IMR-90 (cell line): Measurements from ENCODE around the gene IMMT. TPM values are rescaled to one million over a fixed set of nuclear protein-coding genes. Genes with fewer than 3 reads are reported as not detected.

Experiments used
- ATAC-seq: fragments of 200-7000 bp; cut with Tn5 transposase; 2 replicates; pipeline ENCODE4 v1.9.1; 2020; ENCODE audit warnings: low read depth, mild to moderate bottlenecking, moderate library complexity
- BruUV-seq: library from RNA; stranded (reverse); fragments of 400-500 nt; replicated peaks from 2 replicates; lab custom pipeline; 2021; lab: Mats Ljungman, UMichigan
- CTCF ChIA-PET: fragments of 300-600 bp; formaldehyde crosslinking; extraction: SDS; loops from one replicate; lab custom pipeline; 2021; ENCODE audit warnings: antibody characterized with exemption; lab: Yijun Ruan, JAX
- POLR2A ChIA-PET: fragments of 300-600 bp; sonication (Branson Sonifier 250); formaldehyde crosslinking; loops from one replicate; lab custom pipeline; 2022; ENCODE audit warnings: antibody characterized with exemption; ENCODE audit not compliant: unreplicated experiment; lab: Charles Lee
- DNase-seq: peaks from one replicate; pipeline ENCODE4 v3.0.0; 2013
- H2AFZ ChIP-seq: replicated peaks from 2 replicates; pipeline ENCODE3; 2013; ENCODE audit warnings: low read length, mild to moderate bottlenecking; ENCODE audit not compliant: poor library complexity
- H2AK5ac ChIP-seq: 2 replicates; pipeline ENCODE4 v1.6.1; 2013; ENCODE audit warnings: low read depth, low read length, inconsistent platforms
- H2AK9ac ChIP-seq: replicated peaks from 2 replicates; pipeline ENCODE3; 2013; ENCODE audit warnings: mild to moderate bottlenecking, low read depth, low read length, moderate library complexity; ENCODE audit not compliant: poor library complexity
- H2BK120ac ChIP-seq: 2 replicates; pipeline ENCODE4 v1.6.1; 2013; ENCODE audit warnings: low read depth, low read length, inconsistent platforms
- H2BK15ac ChIP-seq: 3 replicates; pipeline ENCODE4 v1.6.1; 2013; ENCODE audit warnings: low read depth, low read length, inconsistent platforms
- H2BK20ac ChIP-seq: 2 replicates; pipeline ENCODE4 v1.6.1; 2013; ENCODE audit warnings: low read depth, mild to moderate bottlenecking, inconsistent platforms, low read length, moderate library complexity
- H2BK5ac ChIP-seq: 2 replicates; pipeline ENCODE4 v1.6.1; 2013; ENCODE audit warnings: mild to moderate bottlenecking, low read depth, low read length, inconsistent platforms; ENCODE audit not compliant: poor library complexity, severe bottlenecking
- H3K14ac ChIP-seq: replicated peaks from 2 replicates; pipeline ENCODE4 v1.6.1; 2013; ENCODE audit warnings: low read depth, low read length, inconsistent platforms
- H3K18ac ChIP-seq: 2 replicates; pipeline ENCODE4 v1.6.1; 2013; ENCODE audit warnings: low read depth, low read length, control low read depth
- H3K23ac ChIP-seq: 2 replicates; pipeline ENCODE4 v1.6.1; 2013; ENCODE audit warnings: low read depth, low read length, inconsistent platforms
- H3K27ac ChIP-seq: 2 replicates; pipeline ENCODE4 v1.5.1; 2013; ENCODE audit warnings: mild to moderate bottlenecking, control low read depth, low read length; ENCODE audit not compliant: insufficient read depth
- H3K27me3 ChIP-seq: 2 replicates; pipeline ENCODE4 v1.6.1; 2013; ENCODE audit warnings: low read length; ENCODE audit not compliant: control insufficient read depth, insufficient read depth
- H3K36me3 ChIP-seq: 2 replicates; pipeline ENCODE4 v1.6.1; 2013; ENCODE audit warnings: low read length, mixed read lengths; ENCODE audit not compliant: control insufficient read depth, insufficient read depth
- H3K4ac ChIP-seq: 2 replicates; pipeline ENCODE4 v1.6.1; 2013; ENCODE audit warnings: low read depth, low read length, inconsistent platforms
- H3K4me1 ChIP-seq: 2 replicates; pipeline ENCODE4 v1.6.1; 2013; ENCODE audit warnings: low read length, mixed read lengths; ENCODE audit not compliant: control insufficient read depth, insufficient read depth
- H3K4me2 ChIP-seq: 2 replicates; pipeline ENCODE4 v1.6.1; 2013; ENCODE audit warnings: low read depth, mild to moderate bottlenecking, control low read depth, low read length, moderate library complexity
- H3K4me3 ChIP-seq: 2 replicates; pipeline ENCODE4 v1.5.1; 2013; ENCODE audit warnings: low read depth, mild to moderate bottlenecking, control low read depth, low read length, moderate library complexity; ENCODE audit not compliant: insufficient read depth
- H3K56ac ChIP-seq: 2 replicates; pipeline ENCODE4 v1.6.1; 2013; ENCODE audit warnings: low read length, inconsistent platforms; ENCODE audit not compliant: insufficient read depth; ENCODE audit errors: extremely low read depth
- H3K79me1 ChIP-seq, 2 experiments: 2 replicates each; pipeline ENCODE4 v1.6.1; 2013; ENCODE audit warnings: low read length in 2 of 2, inconsistent platforms in 1 of 2, low read depth in 1 of 2
- H3K9ac ChIP-seq: 2 replicates; pipeline ENCODE4 v1.6.1; 2013; ENCODE audit warnings: low read depth, low read length, control low read depth
- H3K9me1 ChIP-seq: 2 replicates; pipeline ENCODE4 v1.6.1; 2013; ENCODE audit warnings: low read length, inconsistent platforms; ENCODE audit not compliant: insufficient read depth
- H3K9me3 ChIP-seq: 2 replicates; pipeline ENCODE4 v1.6.1; 2013; ENCODE audit warnings: low read length; ENCODE audit not compliant: control insufficient read depth, insufficient read depth
- H4K20me1 ChIP-seq: 2 replicates; pipeline ENCODE4 v1.6.1; 2013; ENCODE audit warnings: low read length, inconsistent platforms; ENCODE audit not compliant: insufficient read depth
- H4K5ac ChIP-seq: 2 replicates; pipeline ENCODE4 v1.6.1; 2013; ENCODE audit warnings: mild to moderate bottlenecking, low read depth, low read length, control low read depth
- H4K8ac ChIP-seq, 2 experiments: 2 replicates each; pipeline ENCODE4 v1.6.1; 2013; ENCODE audit warnings: low read depth in 2 of 2, low read length in 2 of 2, control low read depth in 1 of 2, inconsistent platforms in 1 of 2
- H4K91ac ChIP-seq: 2 replicates; pipeline ENCODE4 v1.6.1; 2013; ENCODE audit warnings: low read depth, low read length, inconsistent platforms; ENCODE audit not compliant: insufficient read depth
- CHD1 ChIP-seq: IDR thresholded peaks from 2 replicates; pipeline ENCODE4 v1.6.1; 2012; ENCODE audit warnings: low read depth, low read length, improper control_type of control experiment
- MAFK ChIP-seq: IDR thresholded peaks from 2 replicates; pipeline ENCODE4 v1.6.1; 2012; ENCODE audit warnings: low read depth, low read length, improper control_type of control experiment
- MAZ ChIP-seq: IDR thresholded peaks from 2 replicates; pipeline ENCODE4 v1.6.1; 2012; ENCODE audit warnings: low read depth, mild to moderate bottlenecking, low read length, improper control_type of control experiment, moderate library complexity, borderline replicate concordance
- MXI1 ChIP-seq: IDR thresholded peaks from 2 replicates; pipeline ENCODE4 v1.6.1; 2012; ENCODE audit warnings: low read depth, mild to moderate bottlenecking, low read length, moderate library complexity, borderline replicate concordance
- NFE2L2 ChIP-seq: fragments of 150-350 bp; IDR thresholded peaks from 2 replicates; pipeline ENCODE4 v1.6.1; 2016; ENCODE audit warnings: low read depth, mild to moderate bottlenecking, low read length
- POLR2A ChIP-seq: IDR thresholded peaks from 2 replicates; pipeline ENCODE4 v1.6.1; 2012; ENCODE audit warnings: mild to moderate bottlenecking, low read depth, low read length
- RAD21 ChIP-seq: IDR thresholded peaks from 2 replicates; pipeline ENCODE4 v1.6.1; 2012; ENCODE audit warnings: low read length, improper control_type of control experiment
- RCOR1 ChIP-seq: IDR thresholded peaks from 2 replicates; pipeline ENCODE4 v1.6.1; 2012; ENCODE audit warnings: mild to moderate bottlenecking, low read length, improper control_type of control experiment; ENCODE audit not compliant: insufficient replicate concordance
- RFX5 ChIP-seq: IDR thresholded peaks from 2 replicates; pipeline ENCODE4 v1.8.0; 2012; ENCODE audit warnings: low read depth, mild to moderate bottlenecking, low read length, moderate library complexity
- SMC3 ChIP-seq: fragments of 150-350 bp; IDR thresholded peaks from 2 replicates; pipeline ENCODE4 v1.6.1; 2016; ENCODE audit warnings: low read depth, mild to moderate bottlenecking, antibody characterized with exemption, low read length, moderate library complexity
- dilution Hi-C: fragments of 300-500 bp; cut with HindIII; formaldehyde crosslinking; loops from one replicate; pipeline ENCODE4 v1.14.3; 2018; ENCODE audit warnings: low sequenced_read_pairs; ENCODE audit not compliant: unreplicated experiment
- in situ Hi-C: fragments of 300-500 bp; cut with MboI; formaldehyde crosslinking; loops from 3 replicates; pipeline ENCODE4 v1.14.3; 2019; ENCODE audit warnings: low sequenced_read_pairs, inconsistent platforms, mixed read lengths
- intact Hi-C: fragments of 100-400 bp; cut with micrococcal nuclease; formaldehyde crosslinking; loops from 2 replicates; pipeline ENCODE4 v1.10.0; 2022
- polyA plus RNA-seq, 3 experiments: library from polyadenylated mRNA; depleted of rRNA; stranded (reverse); fragments of >200 nt; gene quantifications; 2 replicates each; pipeline ENCODE4 v1.2.3, GENCODE V29; 2012; ENCODE audit warnings: low replicate concordance in 1 of 3
- total RNA-seq: library from RNA; depleted of rRNA; stranded (reverse); fragments of >200 nt; gene quantifications from 2 replicates; pipeline ENCODE4 v1.2.3, GENCODE V29; 2012
- TF ChIP-seq, protein P1 (sequence below): fragments of 150-350 bp; IDR thresholded peaks from 2 replicates; pipeline ENCODE4 v1.6.1; 2017; ENCODE audit warnings: mild to moderate bottlenecking, antibody characterized with exemption, low read length, low read depth
- TF ChIP-seq, protein P2 (sequence below): conservative IDR thresholded peaks from 2 replicates; pipeline ENCODE4 v1.5.1; 2012; ENCODE audit warnings: mild to moderate bottlenecking, low read depth, low read length, improper control_type of control experiment

IMMT gene
- total and polyA plus RNA-seq, 2 of the 4 experiments (the other 2 are of a cell fraction): 50.5 to 87.3 TPM

DNA sequence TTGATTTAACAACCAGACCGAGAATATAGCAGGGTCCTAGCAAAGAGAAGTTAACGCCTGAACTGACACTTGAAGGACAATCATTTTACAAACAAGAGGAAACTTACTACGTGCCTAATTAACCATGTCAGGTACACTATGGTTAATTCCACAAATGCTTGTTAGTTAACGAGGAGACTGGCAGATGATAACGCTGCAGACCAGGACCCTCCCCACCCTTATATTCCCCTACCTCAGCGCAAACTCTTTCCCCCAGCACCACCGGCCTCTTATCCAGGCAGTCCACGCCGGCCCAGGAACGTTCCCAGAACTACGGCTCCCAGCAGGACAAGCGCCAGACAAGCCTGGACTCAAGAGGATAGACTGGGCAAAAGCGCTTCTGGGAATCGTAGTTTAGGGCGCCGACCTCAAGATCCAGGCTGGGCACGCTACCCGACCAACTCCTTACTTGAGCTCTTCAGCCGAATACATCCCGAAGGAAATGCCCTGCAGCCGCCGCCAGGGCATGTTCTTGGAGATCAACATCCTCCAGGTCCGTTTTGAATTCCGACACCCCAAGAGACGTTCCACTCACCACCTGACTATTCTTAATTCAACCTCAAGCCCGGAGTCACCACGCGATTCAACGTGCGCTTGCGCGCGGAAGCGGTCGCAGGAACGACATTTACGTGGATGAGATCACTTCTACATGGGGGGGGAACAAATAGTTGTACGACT is 89.9 kb downstream of the IMMT start, which contains the start of gene POLR1A (continued):
- TF ChIP-seq NFE2L2: no peak

DNA sequence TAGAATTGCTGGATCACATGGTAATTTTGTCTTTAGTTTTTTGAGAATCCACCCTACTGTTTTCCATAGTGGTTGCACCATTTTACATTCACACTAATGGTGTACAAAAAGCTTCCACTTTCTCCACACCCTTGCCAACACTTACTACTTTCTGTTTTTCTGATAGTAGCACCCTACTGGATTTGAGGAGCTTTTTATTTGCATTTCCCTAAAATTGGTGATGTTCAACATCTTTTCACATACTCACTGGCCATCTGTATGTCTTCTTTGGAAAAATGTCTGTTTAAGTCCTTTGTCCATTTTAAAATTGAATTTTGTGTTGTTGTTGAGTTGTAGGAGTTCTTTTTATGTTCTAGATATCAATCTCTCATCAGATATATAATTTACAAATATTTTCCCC is 93.1 kb downstream of the IMMT start:
- Histone ChIP-seq H3K4me3 (no peak overlapping the region), H2AFZ (no peak overlapping the region), H4K20me1 (peaks cover 19% of the 10 kb centered on the region), H2BK20ac (no peak overlapping the region), H3K9ac (no peak overlapping the region), H3K4me1 (peaks cover 2% of the 10 kb centered on the region; the same call in 1 of the 2 replicates), H3K23ac (no peak overlapping the region), H3K4me2 (no peak overlapping the region), H3K36me3 (peaks cover 16% of the 10 kb centered on the region), H4K5ac (no peak overlapping the region), H3K18ac (no peak overlapping the region), H2BK15ac (no peak overlapping the region), H2BK5ac (no peak overlapping the region), H3K56ac (no peak overlapping the region), H3K4ac (no peak overlapping the region), H4K8ac (no peak overlapping the region), H3K79me1 (peaks cover 29 to 60% of the 10 kb centered on the region in 2 experiments), H4K91ac (no peak overlapping the region), H3K9me1 (no peaks in the 10 kb centered on the region), H3K9me3 (no peaks in the 10 kb centered on the region), H3K14ac (no peak overlapping the region), H2AK5ac (no peak overlapping the region), H3K27me3 (no peaks in the 10 kb centered on the region), H2BK120ac (no peak overlapping the region), H2AK9ac (no peak overlapping the region), H3K27ac (no peak overlapping the region)
- no peak for ATAC-seq
- DNase-seq: no peak
- dilution Hi-C loops (no loop called here), in situ Hi-C loops (no loop called here), intact Hi-C loops (no loop called here)
- CTCF ChIA-PET: no interaction called here
- no peak for TF ChIP-seq MAFK
- no peak for TF ChIP-seq RCOR1
- TF ChIP-seq SMC3: no peak
- no peak for TF ChIP-seq POLR2A
- TF ChIP-seq NFE2L2: no peak
- no peak for TF ChIP-seq RFX5
- TF ChIP-seq, protein P1, sequence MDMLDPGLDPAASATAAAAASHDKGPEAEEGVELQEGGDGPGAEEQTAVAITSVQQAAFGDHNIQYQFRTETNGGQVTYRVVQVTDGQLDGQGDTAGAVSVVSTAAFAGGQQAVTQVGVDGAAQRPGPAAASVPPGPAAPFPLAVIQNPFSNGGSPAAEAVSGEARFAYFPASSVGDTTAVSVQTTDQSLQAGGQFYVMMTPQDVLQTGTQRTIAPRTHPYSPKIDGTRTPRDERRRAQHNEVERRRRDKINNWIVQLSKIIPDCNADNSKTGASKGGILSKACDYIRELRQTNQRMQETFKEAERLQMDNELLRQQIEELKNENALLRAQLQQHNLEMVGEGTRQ: no peak
- no peak for TF ChIP-seq MXI1
- TF ChIP-seq MAZ: no peak
- no peak for TF ChIP-seq RAD21
- TF ChIP-seq, protein P2, sequence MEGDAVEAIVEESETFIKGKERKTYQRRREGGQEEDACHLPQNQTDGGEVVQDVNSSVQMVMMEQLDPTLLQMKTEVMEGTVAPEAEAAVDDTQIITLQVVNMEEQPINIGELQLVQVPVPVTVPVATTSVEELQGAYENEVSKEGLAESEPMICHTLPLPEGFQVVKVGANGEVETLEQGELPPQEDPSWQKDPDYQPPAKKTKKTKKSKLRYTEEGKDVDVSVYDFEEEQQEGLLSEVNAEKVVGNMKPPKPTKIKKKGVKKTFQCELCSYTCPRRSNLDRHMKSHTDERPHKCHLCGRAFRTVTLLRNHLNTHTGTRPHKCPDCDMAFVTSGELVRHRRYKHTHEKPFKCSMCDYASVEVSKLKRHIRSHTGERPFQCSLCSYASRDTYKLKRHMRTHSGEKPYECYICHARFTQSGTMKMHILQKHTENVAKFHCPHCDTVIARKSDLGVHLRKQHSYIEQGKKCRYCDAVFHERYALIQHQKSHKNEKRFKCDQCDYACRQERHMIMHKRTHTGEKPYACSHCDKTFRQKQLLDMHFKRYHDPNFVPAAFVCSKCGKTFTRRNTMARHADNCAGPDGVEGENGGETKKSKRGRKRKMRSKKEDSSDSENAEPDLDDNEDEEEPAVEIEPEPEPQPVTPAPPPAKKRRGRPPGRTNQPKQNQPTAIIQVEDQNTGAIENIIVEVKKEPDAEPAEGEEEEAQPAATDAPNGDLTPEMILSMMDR: no peak
- TF ChIP-seq CHD1: no peak
- POLR2A ChIA-PET: no interaction called here
- BruUV-seq: no TSS peak
